ENCODE measurements around the gene KCNK4. TPM values are rescaled to one million over a fixed set of nuclear protein-coding genes. Genes with fewer than 3 reads are reported as not detected.
"Not testable (repeated sequence)": the region's sequence is repeated elsewhere in the genome, so short reads cannot be mapped to it uniquely, and the experiment has no call there.

The KCNK4 gene
- total RNA-seq, 2 donors from 2014 or later = not detected

GRCh38 chr11:64299847-64300648 is 8.9 kb downstream of the KCNK4 start, which contains the start of gene CATSPERZ:
Gene CATSPERZ (plus strand): TSS chr11:64300358. CDS start chr11:64300411, 53 bp downstream.
- intact Hi-C loops (cut with DNase I, micrococcal nuclease) = loop anchor here in 1 of 2 donors (10.0 kb wide), 1 partner anchor 95 kb away; the partner anchor contains the start of gene FERMT3
- ATAC-seq (no peak), DNase-seq (peak in 1 of 2 donors; percentile 40)

DNA sequence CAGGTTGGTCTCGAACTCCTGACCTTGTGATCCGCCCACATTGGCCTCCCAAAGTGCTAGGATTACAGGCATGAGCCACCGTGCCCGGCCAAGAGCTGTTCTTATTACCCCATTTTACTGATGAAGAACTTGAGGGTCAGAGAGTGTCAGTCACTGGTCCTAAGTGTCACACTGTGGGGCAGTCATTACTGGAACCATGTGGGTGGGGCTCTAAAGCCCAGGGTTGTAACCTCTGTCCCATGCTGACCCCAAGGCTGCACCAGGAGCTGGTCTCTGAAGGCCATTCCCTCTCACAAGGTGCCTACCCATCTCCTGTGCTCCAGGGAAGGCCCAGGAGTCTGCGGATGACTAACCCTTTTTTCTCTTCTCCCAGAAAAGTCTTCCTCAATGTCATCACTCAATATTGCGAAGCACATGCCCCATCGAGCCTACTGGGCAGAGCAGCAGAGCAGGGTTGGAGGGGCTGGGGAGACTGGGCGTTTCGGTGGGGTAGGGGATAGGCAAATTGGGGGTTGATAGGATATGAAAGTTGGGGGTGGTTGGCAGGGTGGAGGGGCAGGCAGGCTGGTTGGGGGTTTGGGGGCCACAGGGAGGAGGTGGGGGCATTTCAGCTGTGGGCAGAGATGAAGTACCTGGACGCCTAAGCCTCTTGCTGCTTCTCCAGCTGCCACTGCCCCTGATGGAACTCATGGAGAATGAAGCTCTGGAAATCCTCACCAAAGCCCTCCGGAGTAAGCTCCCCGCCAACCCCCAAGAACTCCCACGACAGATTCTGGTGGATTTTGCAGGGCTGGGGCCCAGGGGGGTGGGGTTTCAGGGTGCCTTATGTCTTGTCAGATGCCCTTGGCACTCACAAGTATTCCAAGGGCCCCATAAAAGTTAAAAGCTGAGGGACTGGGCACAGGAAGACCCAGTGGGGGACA is 12.3 kb downstream of the KCNK4 start:
- no peak for DNase-seq
- intact Hi-C loops (cut with DNase I, micrococcal nuclease) = loop anchor here in 1 of 2 donors (10.0 kb wide), 1 partner anchor 99 kb away; the partner anchor contains the start of gene FERMT3
- ATAC-seq = no peak

DNA sequence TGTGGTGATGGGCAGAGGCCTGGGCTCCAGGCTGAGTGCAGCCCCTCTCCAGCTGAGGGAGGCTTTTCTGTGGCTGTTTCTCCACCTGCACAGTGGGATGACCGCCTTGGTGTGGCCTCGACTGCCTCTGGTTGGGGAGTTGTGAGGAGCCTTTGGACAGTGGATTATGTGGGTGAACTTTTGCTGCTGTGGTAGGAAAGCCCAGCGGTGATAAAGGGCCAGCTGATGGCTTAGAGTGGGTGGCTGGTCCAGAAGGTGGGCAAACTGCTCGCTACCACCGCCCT is 12.9 kb downstream of the KCNK4 start:
- intact Hi-C loops (cut with DNase I, micrococcal nuclease) = loop anchor here in 1 of 2 donors (10.0 kb wide), 1 partner anchor 99 kb away; the partner anchor contains the start of gene FERMT3

DNA sequence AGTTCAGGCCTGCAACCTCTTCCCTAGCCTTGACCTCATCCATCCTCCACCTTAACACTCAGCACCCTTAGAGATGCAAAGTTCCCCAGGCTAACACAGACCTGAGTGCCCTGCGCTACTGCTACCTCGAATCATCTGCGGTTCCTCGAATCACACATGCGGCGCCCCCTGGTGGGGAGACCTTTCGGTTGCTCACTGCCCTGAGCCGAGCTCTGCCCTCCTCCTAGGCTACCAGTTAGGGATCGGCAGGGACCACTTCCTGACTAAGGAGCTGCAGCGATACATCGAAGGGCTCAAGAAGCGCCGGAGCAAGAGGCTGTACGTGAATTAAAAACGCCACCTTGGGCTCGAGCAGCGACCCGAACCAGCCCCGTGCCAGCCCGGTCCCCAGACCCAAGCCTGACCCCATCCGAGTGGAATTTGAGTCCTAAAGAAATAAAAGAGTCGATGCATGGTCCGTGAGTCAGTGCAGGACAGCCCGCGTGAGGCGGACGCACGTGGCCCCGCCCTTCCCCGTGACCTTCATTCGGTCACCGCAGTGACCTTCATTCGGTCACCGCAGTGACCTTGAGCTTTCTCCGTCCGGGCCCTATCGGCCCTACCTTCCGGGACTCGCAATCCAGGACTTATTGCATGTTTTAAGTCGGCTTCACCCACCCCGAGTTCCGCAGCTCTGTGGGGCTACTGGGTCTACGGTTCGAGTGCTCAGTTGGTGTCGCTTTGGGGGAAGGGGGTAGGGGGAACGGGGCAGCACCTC is 13.4 kb downstream of the KCNK4 start:
- ATAC-seq (peak; percentile 39), DNase-seq (peak; percentile 94 to 100)
- intact Hi-C loops (cut with DNase I, micrococcal nuclease) = loop anchor here in 1 of 2 donors (10.0 kb wide), 1 partner anchor 100 kb away; the partner anchor contains the start of gene FERMT3

More for the DNA sequence above, 12.9 kb downstream of the KCNK4 start:
- DNase-seq = no peak
- no peak for ATAC-seq

GRCh38 chr11:64305075-64305690 is 14.1 kb downstream of the KCNK4 start, which contains the start of gene ESRRA:
Gene ESRRA (plus strand): TSS chr11:64305524. CDS start chr11:64307180, 1,656 bp downstream.
- intact Hi-C loops (cut with DNase I, micrococcal nuclease) = loop anchor here in 1 of 2 donors (10.0 kb wide), 1 partner anchor 100 kb away; the partner anchor contains the start of gene FERMT3
- ATAC-seq = peak; percentile 71
- peak; percentile 99 to 100 for DNase-seq

DNA sequence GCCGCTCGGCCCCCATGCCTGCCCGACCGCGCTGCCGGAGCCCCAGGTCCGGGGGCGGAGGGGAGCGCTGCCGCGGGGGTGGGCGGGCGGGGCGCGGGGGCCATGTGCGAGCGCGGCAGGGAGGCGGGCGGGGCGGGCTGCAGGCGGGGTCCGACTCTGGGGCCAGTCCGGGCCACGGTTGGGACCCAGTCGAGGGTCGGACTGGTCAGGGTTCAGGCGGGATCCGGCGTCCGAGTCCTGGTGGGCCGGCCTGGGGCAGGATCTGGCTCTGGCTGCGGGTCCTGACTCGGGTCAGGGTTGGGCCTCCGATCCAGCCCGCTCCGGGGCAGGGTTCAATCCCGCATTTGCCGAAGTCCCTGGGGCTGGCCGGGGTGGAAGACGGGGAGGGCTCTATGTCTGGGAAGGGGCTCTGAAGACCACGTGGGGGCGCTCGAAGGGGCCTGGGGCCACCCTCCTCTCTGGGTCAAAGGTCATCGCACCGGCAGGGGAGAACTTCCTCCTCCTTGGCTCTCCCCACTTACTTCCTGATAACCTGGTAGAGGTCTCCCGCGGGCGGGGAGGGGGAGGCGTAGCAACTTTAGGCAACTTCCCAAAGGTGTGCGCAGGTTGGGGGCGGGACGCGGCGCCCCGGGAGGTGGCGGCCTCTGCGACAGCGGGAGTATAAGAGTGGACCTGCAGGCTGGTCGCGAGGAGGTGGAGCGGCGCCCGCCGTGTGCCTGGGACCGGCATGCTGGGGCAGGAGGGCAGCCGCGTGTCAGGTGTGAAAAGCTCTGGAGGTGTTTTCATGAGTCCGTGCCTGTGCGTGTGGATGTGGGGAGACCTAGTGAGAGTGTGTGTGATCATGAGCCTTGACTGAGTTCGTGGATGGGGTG is 14.8 kb downstream of the KCNK4 start:
- intact Hi-C loops (cut with DNase I, micrococcal nuclease) = loop anchor here in 1 of 2 donors (10.0 kb wide), 1 partner anchor 101 kb away; the partner anchor contains the start of gene FERMT3
- ATAC-seq (peak; percentile 50), DNase-seq (peak; percentile 88 to 90)

DNA sequence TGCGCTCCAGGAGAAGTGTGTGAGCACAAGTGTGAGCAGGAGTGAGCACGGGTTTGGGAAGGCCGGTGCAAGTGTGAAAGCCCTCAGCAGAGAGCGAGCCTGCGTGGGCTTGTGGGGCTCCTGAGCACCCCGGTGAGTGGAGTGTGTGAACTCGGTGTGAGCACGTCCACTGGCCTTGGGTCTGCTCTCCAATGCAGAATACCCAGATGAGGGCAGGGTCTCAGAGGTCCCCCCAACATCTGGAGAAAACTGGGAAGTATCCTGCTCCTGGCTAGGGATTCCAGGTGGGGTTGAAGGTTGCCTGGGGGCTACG is 15.4 kb downstream of the KCNK4 start:
- DNase-seq (no peak), ATAC-seq (no peak)
- intact Hi-C loops (cut with DNase I, micrococcal nuclease) = loop anchor here in 1 of 2 donors (10.0 kb wide), 1 partner anchor 102 kb away; the partner anchor contains the start of gene FERMT3

DNA sequence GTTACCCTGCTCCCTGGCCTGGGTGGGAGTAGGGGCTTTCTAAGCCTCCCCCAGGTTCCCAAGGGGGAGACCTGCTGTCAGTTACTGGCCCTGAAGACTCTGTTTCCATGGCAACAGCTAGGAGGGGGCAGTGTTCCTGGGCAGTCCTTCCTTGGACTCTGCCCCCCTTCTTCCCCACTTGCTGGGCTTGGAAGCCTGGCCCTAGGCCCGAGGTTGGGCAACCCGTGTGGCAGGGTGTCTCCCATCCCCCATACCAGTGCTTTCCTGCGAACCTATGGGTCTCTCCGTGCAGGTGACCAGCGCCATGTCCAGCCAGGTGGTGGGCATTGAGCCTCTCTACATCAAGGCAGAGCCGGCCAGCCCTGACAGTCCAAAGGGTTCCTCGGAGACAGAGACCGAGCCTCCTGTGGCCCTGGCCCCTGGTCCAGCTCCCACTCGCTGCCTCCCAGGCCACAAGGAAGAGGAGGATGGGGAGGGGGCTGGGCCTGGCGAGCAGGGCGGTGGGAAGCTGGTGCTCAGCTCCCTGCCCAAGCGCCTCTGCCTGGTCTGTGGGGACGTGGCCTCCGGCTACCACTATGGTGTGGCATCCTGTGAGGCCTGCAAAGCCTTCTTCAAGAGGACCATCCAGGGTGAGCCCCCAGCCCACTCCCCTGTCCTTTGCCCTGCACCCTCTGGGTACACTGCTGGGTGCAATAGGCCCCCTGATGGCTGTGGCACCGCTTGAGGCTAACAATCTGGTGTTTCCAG is 15.9 kb downstream of the KCNK4 start:
- ATAC-seq (peak; percentile 8), DNase-seq (peak; percentile 53 to 74)
- intact Hi-C loops (cut with DNase I, micrococcal nuclease) = loop anchor here in 1 of 2 donors (10.0 kb wide), 1 partner anchor 102 kb away; the partner anchor contains the start of gene FERMT3

DNA sequence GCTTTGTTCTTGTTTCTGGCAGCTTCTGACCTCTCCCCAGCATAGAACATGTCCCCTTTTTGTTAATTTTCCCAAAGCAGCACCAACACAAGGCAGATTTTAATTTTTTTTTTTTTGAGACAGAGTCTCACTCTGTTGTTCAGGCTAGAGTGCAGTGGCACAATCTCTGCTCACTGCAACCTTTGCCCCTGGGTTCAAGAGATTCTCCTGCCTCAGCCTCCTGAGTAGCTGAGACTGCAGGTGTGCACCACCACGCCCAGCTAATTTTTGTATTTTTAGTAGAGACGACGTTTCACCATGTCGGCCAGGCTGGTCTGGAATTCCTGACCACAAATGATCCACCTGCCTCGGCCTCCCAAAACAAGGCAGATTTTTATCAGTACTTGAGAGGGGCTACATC is 16.7 kb downstream of the KCNK4 start:
- intact Hi-C loops (cut with DNase I, micrococcal nuclease) = loop anchor here in 1 of 2 donors (10.0 kb wide), 1 partner anchor 103 kb away; the partner anchor contains the start of gene FERMT3
- ATAC-seq, DNase-seq: not testable (repeated sequence)

DNA sequence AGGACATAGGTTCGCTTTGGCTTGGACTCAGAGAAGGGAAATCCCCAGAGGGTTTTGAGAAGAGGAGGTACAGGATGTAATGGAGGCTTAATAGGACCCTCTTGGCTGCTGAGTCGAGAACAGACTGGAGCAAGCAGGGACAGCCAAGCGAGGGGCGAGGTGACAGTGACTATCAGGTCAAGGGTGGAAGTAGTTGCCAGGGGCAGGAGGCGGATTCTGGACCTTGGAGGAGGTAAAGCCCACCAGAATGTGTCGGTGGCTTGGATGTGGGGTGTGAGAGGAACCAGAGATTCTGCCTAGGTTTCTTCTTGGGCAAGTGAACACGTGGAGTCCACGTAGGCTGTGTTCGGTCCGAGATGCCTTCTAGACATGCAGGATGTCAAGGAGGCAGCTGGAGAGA is 21.8 kb downstream of the KCNK4 start:
- intact Hi-C loops (cut with DNase I, micrococcal nuclease) = no loop called here
- no peak for ATAC-seq
- DNase-seq = no peak

DNA sequence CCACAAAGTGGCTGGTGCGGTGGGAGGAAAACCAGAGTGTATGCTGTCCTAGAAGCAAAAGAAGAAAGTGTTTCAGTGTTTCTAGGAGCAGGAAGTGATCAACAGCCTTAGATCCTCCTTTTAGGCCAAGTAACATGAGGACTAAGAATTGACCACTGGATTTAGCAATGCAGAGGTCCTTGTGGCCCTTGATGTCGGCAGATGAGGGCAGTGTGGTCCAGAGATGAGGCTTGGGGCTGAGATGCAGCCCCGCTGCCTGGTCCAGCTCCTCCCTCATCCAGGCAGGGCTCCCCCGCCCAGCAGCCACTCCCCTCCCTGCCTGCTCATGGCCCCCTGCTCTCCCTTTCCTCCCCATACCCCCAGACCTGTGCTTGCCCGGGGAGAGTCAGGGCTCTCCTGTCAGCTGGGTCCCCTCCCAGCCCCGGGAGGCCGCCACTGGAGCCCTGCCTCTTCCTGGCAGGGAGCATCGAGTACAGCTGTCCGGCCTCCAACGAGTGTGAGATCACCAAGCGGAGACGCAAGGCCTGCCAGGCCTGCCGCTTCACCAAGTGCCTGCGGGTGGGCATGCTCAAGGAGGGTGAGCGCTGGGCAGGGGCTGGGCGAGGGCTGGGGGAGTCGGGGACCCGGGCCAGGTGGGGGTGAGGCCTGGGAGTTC is 22.5 kb downstream of the KCNK4 start:
- intact Hi-C loops (cut with DNase I, micrococcal nuclease) = no loop called here
- ATAC-seq (no peak), DNase-seq (no peak)

DNA sequence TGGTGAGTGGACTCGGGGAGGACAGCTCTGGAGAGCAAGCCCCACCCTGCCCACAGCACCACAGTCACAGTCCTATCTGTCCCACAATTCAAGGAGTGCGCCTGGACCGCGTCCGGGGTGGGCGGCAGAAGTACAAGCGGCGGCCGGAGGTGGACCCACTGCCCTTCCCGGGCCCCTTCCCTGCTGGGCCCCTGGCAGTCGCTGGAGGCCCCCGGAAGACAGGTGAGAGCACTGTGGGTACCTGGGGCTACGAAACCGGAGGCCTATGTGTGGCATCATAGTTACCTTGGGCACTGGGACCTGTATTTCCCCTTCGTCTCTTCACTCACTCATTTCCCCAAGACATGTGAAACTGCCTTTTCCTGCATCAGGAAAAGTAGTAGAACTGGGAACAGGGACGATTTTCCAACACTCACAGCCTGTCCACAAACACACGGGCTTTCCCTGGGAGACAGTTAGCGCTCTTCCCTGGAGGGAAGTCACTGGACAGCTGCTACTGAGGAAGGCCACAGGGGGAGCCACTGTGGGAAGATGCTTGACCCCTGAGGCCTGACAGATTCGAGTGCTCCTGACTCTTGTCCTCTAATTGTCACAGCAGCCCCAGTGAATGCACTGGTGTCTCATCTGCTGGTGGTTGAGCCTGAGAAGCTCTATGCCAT is 23.2 kb downstream of the KCNK4 start:
- DNase-seq = no peak
- ATAC-seq = no peak
- intact Hi-C loops (cut with DNase I, micrococcal nuclease) = no loop called here

DNA sequence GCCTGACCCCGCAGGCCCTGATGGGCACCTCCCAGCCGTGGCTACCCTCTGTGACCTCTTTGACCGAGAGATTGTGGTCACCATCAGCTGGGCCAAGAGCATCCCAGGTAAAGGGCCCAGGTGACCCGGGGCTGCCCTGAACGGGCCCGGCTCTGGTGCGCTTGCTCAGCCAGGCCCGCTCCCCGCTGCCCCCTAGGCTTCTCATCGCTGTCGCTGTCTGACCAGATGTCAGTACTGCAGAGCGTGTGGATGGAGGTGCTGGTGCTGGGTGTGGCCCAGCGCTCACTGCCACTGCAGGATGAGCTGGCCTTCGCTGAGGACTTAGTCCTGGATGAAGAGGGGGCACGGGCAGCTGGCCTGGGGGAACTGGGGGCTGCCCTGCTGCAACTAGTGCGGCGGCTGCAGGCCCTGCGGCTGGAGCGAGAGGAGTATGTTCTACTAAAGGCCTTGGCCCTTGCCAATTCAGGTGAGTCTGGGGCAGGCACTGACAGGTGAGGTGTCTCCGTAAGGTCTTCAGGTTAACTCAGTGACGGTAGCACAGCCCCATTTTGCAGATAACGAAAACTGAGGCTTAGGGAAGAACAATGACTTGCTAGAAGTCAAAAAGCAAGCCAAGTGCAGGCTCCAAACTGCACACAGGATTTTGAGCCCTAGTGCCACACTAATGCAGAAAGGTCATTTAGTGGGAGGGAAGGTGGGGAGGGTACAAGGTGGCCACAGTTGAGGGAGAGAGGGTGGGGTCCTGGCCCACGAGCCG is 23.9 kb downstream of the KCNK4 start:
- intact Hi-C loops (cut with DNase I, micrococcal nuclease) = no loop called here
- ATAC-seq = no peak
- no peak for DNase-seq

GRCh38 chr11:64315667-64316526 is 24.8 kb downstream of the KCNK4 start:
- ATAC-seq; DNase-seq; intact Hi-C loops (cut with DNase I, micrococcal nuclease): not testable (repeated sequence)

Data from left colon (tissue), 2 donors.